Duodenal mucosa (tissue), 2 donors: Measurements from ENCODE around the gene GMCL1.
A peak's percentile ranks its signal among the peaks of the same experiment; 100 is the strongest.

Source experiments
- H3K27ac ChIP-seq: one replicate; pipeline ENCODE4 v1.7.0; 2013; ENCODE audit warnings: low read depth, low read length
- H3K27me3 ChIP-seq, 2 donors: one replicate each; pipeline ENCODE4 v1.7.0; 2013; ENCODE audit warnings: low read length in 2 of 2, control low read depth in 1 of 2; ENCODE audit not compliant: insufficient read depth in 2 of 2, control insufficient read depth in 1 of 2
- H3K36me3 ChIP-seq, 2 donors: one replicate each; pipeline ENCODE4 v1.7.0; 2013; ENCODE audit warnings: low read length in 2 of 2, control low read depth in 1 of 2; ENCODE audit not compliant: insufficient read depth in 2 of 2, control insufficient read depth in 1 of 2
- H3K4me1 ChIP-seq, 2 donors: one replicate each; pipeline ENCODE4 v1.7.0; 2013; ENCODE audit warnings: low read length in 2 of 2, control low read depth in 1 of 2; ENCODE audit not compliant: insufficient read depth in 2 of 2, control insufficient read depth in 1 of 2
- H3K4me3 ChIP-seq, 2 donors: one replicate each; pipeline ENCODE4 v1.7.0; 2013; ENCODE audit warnings: low read length in 2 of 2, low read depth in 1 of 2
- H3K9ac ChIP-seq, 2 donors: one replicate each; pipeline ENCODE4 v1.7.0; 2013; ENCODE audit warnings: low read length in 2 of 2, low read depth in 1 of 2
- H3K9me3 ChIP-seq, 2 donors: one replicate each; pipeline ENCODE4 v1.7.0; 2013; ENCODE audit warnings: low read length in 2 of 2, control low read depth in 1 of 2; ENCODE audit not compliant: control insufficient read depth in 1 of 2

Gene GMCL1, protein sequence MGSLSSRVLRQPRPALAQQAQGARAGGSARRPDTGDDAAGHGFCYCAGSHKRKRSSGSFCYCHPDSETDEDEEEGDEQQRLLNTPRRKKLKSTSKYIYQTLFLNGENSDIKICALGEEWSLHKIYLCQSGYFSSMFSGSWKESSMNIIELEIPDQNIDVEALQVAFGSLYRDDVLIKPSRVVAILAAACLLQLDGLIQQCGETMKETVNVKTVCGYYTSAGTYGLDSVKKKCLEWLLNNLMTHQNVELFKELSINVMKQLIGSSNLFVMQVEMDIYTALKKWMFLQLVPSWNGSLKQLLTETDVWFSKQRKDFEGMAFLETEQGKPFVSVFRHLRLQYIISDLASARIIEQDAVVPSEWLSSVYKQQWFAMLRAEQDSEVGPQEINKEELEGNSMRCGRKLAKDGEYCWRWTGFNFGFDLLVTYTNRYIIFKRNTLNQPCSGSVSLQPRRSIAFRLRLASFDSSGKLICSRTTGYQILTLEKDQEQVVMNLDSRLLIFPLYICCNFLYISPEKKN

DNA sequence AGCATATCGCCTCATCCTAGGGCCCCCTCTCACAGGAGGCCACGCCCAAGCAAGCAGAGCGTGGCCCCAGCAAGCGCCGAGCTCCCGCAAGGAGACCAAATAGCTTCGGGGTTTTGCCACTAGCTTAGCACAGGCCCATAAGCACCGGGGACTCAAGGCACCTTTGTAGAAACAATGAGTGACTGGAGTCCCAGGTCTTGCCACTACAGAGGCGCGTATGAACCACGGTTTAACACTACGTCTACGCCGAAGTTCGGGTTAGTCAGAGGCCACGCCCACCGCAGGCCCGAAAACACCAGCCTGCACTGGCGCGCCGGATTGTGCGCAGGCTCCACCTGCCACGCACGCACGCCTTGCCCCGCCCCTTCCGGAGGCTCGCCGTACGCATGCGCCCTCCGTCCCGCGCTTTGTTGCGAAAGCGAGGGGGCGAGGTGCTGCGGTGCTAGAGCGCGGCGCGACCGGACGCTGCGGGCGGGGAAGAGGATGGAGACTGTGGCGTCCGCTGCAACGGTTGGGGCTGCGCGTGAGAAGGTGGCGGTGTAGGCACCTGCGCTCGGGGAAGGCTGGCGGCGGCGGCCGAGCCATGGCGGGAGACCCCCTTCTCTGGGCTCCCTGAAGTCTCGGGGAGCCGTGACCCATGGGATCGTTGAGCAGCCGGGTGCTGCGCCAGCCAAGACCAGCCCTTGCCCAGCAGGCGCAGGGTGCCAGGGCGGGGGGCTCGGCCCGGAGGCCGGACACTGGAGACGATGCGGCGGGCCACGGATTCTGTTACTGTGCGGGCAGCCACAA is at the start of gene GMCL1:
GMCL1 (plus strand) TSS at position 405 of the 789 bp plus-strand sequence; CDS start at position 638, 233 bp downstream.
- Histone ChIP-seq H3K27ac (peak within 1 kb of the TSS; percentile 90), H3K4me3 (peak within 1 kb of the TSS; percentile 86 to 91), H3K27me3 (no peaks in the 10 kb centered on the region), H3K36me3 (peaks cover 0 to 2% of the 10 kb centered on the region in 2 donors), H3K4me1 (peaks cover 4 to 22% of the 10 kb centered on the region in 2 donors), H3K9me3 (no peaks in the 10 kb centered on the region), H3K9ac (peak within 1 kb of the TSS; percentile 88 to 94)

DNA sequence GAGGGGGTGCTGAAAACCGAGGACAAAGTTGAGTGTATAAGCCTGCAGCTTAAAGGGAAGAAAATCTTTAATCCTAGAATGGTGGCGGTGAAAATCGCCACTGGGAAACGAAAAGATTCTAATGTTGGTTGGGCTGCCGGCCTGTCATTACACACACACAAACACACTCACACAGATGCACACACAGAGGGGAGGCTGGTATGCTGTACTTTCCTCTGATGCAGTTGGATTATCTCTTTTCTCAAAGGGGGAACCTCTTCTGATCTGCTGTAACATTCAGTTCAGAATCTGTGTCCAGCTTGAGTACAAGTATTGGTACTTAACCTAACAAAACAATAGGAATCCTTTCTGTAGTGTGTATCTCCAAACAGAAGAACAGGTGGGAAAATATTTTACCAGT is 48.5 kb upstream of the GMCL1 start:
- Histone ChIP-seq H3K9me3 (no peaks in the 10 kb centered on the region), H3K36me3 (peaks cover 0 to 13% of the 10 kb centered on the region in 2 donors), H3K27ac (peak overlapping the region; percentile 61), H3K4me1 (peaks cover 42 to 50% of the 10 kb centered on the region in 2 donors), H3K9ac (peak overlapping the region in 1 of 2 donors; percentile 44), H3K4me3 (no peak overlapping the region), H3K27me3 (no peaks in the 10 kb centered on the region)

DNA sequence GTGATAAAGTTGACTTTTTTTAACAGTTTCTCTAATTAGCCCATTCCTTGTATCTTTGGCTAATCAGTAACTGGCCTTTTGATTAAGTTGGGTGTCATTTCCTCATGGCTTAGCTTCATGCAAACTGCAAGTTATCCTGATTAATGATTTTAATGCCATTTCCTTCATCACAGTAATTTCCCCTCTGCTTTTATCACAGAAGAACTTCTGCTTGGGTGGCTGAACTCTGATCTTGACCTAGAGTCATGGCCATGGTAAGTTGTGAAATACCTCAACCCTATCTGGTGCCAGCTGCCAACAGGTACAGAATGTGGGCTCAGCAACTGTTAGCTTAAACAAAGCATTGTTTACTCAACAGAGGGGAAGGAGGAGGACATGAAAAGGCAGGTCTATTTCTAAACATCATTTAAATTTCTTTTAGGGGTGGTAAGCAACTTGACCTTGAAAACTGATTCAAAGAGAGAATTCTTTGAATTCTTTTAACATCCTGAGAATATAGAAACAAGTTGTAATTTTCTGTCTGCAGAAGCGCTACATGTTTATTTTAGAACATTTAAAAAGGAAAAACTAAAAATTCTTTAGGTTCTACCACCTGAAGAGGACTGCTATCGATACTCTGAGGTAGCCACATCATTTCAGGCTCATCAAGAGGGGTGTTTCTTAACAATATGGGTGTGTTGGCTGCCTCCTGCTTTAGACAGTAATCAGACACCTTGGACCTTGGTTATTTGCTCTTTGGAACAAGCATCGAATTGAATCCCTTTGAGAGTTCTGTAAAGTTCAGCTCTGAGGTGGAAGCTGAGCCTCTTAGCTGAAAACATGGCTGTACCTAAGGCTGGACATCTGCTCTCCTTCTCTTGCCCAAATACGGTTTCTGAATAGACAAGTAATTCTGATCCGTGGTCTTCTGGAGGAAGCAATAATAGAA is 47.9 kb upstream of the GMCL1 start:
- peaks cover 42 to 46% of the 10 kb centered on the region in 2 donors for H3K4me1 ChIP-seq
- no peak overlapping the region for H3K4me3 ChIP-seq
- no peaks in the 10 kb centered on the region for H3K9me3 ChIP-seq
- H3K9ac ChIP-seq, result peak overlapping the region; percentile 33 to 44
- peaks cover 0 to 19% of the 10 kb centered on the region in 2 donors for H3K36me3 ChIP-seq
- no peaks in the 10 kb centered on the region for H3K27me3 ChIP-seq
- peak overlapping the region; percentile 61 for H3K27ac ChIP-seq

GRCh38 chr2:69784228-69784627 is 45.2 kb upstream of the GMCL1 start:
- Histone ChIP-seq H3K9me3 (no peaks in the 10 kb centered on the region), H3K27me3 (no peaks in the 10 kb centered on the region), H3K27ac (no peak overlapping the region), H3K9ac (no peak overlapping the region), H3K4me3 (no peak overlapping the region), H3K36me3 (peaks cover 4 to 39% of the 10 kb centered on the region in 2 donors), H3K4me1 (peaks cover 30 to 34% of the 10 kb centered on the region in 2 donors)

GRCh38 chr2:69785358-69785757 is 44.1 kb upstream of the GMCL1 start:
- Histone ChIP-seq H3K27me3 (no peaks in the 10 kb centered on the region), H3K36me3 (peaks cover 4 to 41% of the 10 kb centered on the region in 2 donors), H3K4me3 (no peak overlapping the region), H3K9me3 (no peaks in the 10 kb centered on the region), H3K4me1 (peaks cover 30 to 38% of the 10 kb centered on the region in 2 donors), H3K27ac (no peak overlapping the region), H3K9ac (no peak overlapping the region)

DNA sequence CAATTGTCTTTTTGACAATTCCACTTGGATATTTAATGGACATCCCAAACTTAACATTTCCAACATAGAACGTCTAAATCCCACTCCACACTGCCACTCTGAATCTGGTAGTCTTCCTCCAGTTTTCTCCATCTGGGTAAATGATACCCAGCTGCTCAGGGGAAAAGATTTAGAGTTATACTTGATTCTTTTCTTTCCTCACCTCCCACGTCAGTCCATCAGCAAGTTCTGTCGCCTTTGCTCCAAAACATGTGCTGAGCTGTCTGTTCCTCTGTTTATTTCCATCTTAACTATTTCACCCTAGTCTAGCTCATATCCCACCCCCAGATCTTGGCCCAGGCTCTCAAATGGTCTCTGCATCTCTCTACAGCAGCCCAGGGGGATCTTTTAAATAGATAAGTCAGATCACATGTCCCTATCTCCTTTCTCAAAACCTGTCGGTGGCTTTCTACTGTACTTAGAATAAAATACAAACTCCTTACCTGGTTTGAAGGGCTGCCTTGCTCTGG is 43.4 kb upstream of the GMCL1 start:
- H3K4me3 ChIP-seq, result no peak overlapping the region
- no peaks in the 10 kb centered on the region for H3K9me3 ChIP-seq
- H3K4me1 ChIP-seq, result peaks cover 27 to 33% of the 10 kb centered on the region in 2 donors
- H3K9ac ChIP-seq, result no peak overlapping the region
- H3K27me3 ChIP-seq, result no peaks in the 10 kb centered on the region
- H3K36me3 ChIP-seq, result peaks cover 4 to 41% of the 10 kb centered on the region in 2 donors
- no peak overlapping the region for H3K27ac ChIP-seq

DNA sequence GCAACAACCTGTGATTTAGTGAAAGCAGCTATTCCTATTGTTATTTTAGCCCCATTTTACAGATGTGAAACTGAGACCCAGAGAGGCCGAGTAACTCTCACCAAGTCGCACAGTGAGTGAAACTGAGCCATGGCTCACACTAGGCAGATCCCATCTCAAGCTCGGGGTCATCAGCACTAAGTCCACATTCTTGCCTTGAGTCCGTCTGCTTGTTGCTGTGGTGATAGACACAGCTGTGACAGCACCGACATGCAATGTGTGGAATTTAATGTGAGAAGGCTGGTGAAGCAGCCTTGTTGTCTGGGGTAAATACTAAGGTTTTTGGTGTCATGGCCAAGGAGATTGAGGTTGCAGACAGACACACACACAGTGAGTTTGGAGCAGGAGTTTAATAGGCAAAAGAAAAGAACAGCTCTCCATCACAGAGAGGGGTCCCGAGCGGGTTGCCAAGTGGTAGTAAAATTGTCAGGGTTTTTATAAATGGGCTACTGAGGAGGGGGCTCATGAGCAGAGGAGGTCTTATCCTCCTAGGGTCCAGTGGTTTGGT is 40.2 kb upstream of the GMCL1 start:
- Histone ChIP-seq H3K9ac (no peak overlapping the region), H3K9me3 (no peaks in the 10 kb centered on the region), H3K36me3 (peaks cover 7 to 51% of the 10 kb centered on the region in 2 donors), H3K27ac (peak overlapping the region; percentile 34), H3K4me1 (peaks cover 16% of the 10 kb centered on the region in 2 donors), H3K4me3 (no peak overlapping the region), H3K27me3 (no peaks in the 10 kb centered on the region)

GRCh38 chr2:69789772-69790600 is 39.5 kb upstream of the GMCL1 start:
- peaks cover 7 to 48% of the 10 kb centered on the region in 2 donors for H3K36me3 ChIP-seq
- no peak overlapping the region for H3K4me3 ChIP-seq
- H3K27me3 ChIP-seq, result no peaks in the 10 kb centered on the region
- peak overlapping the region; percentile 34 for H3K27ac ChIP-seq
- H3K9me3 ChIP-seq, result no peaks in the 10 kb centered on the region
- no peak overlapping the region for H3K9ac ChIP-seq
- H3K4me1 ChIP-seq, result peaks cover 11 to 16% of the 10 kb centered on the region in 2 donors
